Mucosa of rectum (tissue), 2 donors: ENCODE results near the gene ADAM29.
"Not testable (repeated sequence)": the region's sequence is repeated elsewhere in the genome, so short reads cannot be mapped to it uniquely, and the experiment has no call there.

Experiments used
- H3K27ac ChIP-seq, 2 donors: one replicate each; pipeline ENCODE4 v1.7.0; 2013; ENCODE audit warnings: inconsistent platforms in 2 of 2, low read depth in 2 of 2, low read length in 2 of 2
- H3K27me3 ChIP-seq, 2 donors: one replicate each; pipeline ENCODE4 v1.7.0; 2013; ENCODE audit warnings: low read length in 2 of 2; ENCODE audit not compliant: control insufficient read depth in 2 of 2, insufficient read depth in 2 of 2
- H3K36me3 ChIP-seq, 2 donors: one replicate each; pipeline ENCODE4 v1.7.0; 2013; ENCODE audit warnings: low read length in 2 of 2; ENCODE audit not compliant: control insufficient read depth in 2 of 2, insufficient read depth in 2 of 2
- H3K4me1 ChIP-seq, 2 donors: one replicate each; pipeline ENCODE4 v1.7.0; 2013; ENCODE audit warnings: low read length in 2 of 2, mild to moderate bottlenecking in 1 of 2; ENCODE audit not compliant: control insufficient read depth in 2 of 2, insufficient read depth in 2 of 2
- H3K4me3 ChIP-seq, 2 donors: one replicate each; pipeline ENCODE4 v1.7.0; 2013; ENCODE audit warnings: low read length in 2 of 2
- H3K9ac ChIP-seq, 2 donors: one replicate each; pipeline ENCODE4 v1.7.0; 2013; ENCODE audit warnings: low read length in 2 of 2, low read depth in 1 of 2, mild to moderate bottlenecking in 1 of 2
- H3K9me3 ChIP-seq, 2 donors: one replicate each; pipeline ENCODE4 v1.7.0; 2013; ENCODE audit warnings: low read length in 2 of 2; ENCODE audit not compliant: control insufficient read depth in 2 of 2
- donor health status: healthy.
- donor health status: Normal muscosa, but diverticular disease.

ADAM29 gene

GRCh38 chr4:174999407-174999806, 81.2 kb downstream of the ADAM29 start:
- H3K27me3 ChIP-seq = no peaks in the 10 kb centered on the region
- H3K4me3 ChIP-seq = no peak overlapping the region
- no peak overlapping the region for H3K9ac ChIP-seq
- no peaks in the 10 kb centered on the region for H3K36me3 ChIP-seq
- H3K27ac ChIP-seq = no peak overlapping the region
- no peaks in the 10 kb centered on the region for H3K9me3 ChIP-seq
- no peaks in the 10 kb centered on the region for H3K4me1 ChIP-seq

DNA sequence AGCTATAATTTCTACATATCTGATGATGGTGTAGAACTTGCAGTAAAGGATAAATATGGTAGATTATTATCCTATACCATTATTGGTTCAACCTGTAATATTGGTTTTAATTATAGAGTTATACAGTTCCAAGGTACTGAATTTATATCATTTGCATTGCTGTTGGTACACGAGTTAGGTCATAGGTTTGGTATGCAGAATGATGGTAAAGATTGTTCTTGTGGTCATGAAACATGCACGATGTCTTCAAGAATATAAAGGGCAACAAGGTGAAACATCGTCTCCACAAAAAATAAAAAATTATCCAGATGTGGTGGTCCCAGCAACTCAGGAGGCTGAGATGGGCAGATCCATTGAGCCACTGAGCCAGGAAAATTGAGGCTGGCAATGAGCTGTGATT, 99.6 kb downstream of the ADAM29 start:
- Histone ChIP-seq H3K36me3 (no peaks in the 10 kb centered on the region), H3K4me1 (no peaks in the 10 kb centered on the region), H3K9ac (no peak overlapping the region), H3K4me3 (no peak overlapping the region), H3K27ac (no peak overlapping the region), H3K27me3 (no peaks in the 10 kb centered on the region), H3K9me3 (no peaks in the 10 kb centered on the region)

DNA sequence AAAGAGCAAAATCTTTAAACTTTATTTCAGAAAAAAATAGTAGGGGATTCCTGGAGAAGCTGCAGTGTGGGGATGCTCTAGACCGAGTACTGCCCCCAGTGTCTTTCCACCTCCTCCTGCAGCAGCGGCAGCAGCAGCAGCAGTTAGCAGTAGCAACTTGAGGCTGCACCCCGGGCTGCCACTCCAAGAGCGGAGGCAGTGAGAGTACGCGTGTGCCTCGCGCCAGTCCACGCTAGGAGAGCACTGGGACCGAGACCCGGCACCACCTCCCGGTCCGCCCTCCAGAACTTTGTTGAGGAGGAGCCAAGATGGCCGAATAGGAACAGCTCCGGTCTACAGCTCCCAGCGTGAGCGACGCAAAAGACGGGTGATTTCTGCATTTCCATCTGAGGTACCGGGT, 101.3 kb downstream of the ADAM29 start:
- not testable (repeated sequence) for H3K4me3 ChIP-seq, H3K36me3 ChIP-seq, H3K9me3 ChIP-seq, H3K4me1 ChIP-seq, H3K27me3 ChIP-seq, H3K27ac ChIP-seq, H3K9ac ChIP-seq
